HG02885 (cell line): ENCODE data around the gene CTSC.
A peak's percentile ranks its signal among the peaks of the same experiment; 100 is the strongest.

ENCODE experiments used
- ATAC-seq: cut with Tn5 transposase; IDR thresholded peaks from one replicate; pipeline ENCODE4 v1.9.1; 2021; ENCODE audit warnings: mild to moderate bottlenecking; ENCODE audit not compliant: unreplicated experiment, poor library complexity

The CTSC gene

DNA sequence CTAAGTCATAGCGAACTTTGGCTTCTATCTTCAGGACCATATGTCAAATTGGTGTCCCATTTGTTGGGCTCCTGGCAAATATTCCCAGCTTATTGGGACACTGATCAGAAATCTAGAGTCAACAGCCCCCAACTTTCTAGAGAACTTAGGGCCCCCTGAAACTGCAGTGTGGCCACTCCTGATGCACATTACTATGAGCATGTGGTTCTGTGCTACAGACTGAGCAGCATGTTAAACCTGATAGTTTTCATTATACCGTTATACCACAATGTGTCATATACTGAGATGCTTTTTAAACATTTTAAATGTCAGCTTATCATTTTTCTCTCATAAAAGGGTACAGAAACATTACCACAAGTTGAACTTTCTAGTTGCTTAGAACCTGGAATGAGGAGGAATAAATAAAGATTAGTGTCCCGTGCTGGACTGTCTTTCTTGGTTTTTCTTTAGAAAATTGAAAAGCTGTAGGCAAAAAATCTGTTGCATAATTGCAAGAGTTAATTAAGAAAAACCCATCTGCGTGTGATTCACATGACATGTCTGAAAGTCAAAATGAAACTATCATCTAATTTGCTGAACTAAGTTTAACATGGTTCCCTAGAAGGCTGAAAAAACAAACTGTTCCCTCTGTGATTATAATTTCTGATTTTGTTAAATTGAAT is 16.4 kb upstream of the CTSC start:
- ATAC-seq = peak; percentile 48

DNA sequence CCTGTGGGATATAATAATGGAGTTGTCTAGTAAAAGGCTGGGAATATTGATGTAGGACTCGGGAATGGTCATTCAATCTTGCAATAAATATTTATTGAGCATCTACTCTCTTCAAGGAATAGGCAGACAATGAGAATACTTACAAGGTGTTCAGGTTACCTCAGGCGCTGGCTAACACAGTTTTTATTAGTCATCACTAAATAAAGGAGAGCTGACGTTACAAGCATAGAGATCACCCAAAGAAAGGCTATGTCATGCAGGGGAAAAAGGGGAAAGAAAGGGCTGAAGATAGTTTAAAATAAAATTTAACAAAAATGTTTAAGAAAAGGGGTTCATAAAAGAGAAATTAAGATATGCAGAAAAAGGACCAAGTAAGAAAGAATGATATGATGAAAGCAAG is 15.8 kb upstream of the CTSC start:
- ATAC-seq = no peak

DNA sequence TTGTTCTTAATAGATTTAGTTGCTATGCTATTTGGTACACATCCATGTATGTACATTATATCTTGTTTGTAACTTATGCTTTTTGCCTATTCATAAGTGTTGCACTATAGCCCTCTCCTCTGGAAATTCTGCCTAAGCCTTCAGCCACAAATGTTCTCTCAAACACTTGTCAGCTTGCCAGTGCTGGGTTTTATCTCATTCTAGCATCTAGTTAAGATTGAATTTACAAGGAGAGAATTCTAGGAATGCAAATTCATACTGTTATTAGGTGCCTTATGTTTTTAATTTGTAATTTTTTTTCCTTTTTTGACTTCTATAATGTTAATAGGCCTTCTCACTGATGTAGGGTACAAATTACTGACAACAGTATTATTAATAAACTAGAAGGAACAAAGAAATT is 14.6 kb upstream of the CTSC start:
- no peak for ATAC-seq

DNA sequence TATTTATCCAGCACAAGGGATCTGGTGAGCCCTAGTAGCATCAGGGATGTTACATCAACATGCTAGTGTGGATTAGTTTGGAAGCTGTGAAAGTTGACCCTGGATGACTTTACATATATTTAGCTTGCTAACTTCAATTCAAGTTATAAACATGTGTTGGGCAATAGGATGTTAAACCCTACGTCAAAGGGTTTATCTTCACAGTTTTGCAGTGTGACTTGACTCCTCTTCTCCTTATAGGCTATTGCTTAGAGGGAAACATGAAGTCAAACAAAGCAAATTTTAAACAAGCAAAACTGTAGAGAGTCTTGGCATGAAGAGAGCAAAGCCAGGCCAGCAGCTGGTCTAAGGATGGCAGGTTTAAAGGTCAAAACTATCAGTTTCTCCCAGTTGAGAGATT is 11.3 kb upstream of the CTSC start:
- no peak for ATAC-seq

DNA sequence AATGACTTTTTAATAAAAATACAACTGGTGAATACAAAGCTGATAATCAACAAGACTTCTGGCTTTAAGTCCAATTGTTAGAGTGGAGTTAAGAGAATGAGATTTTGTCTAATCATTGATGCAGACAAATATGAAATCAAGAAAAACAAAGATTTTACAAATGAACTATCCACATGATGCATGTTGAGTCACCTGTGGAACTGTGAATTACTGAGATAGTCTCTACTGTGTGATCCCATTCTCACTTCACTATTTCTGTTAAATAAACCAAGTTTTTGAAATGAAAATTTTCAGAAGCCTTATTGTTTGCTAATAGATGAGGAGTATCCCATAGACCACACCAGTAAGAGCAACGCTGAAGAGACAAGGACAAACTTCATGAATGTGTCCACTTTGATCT is 8.4 kb upstream of the CTSC start:
- ATAC-seq = no peak

DNA sequence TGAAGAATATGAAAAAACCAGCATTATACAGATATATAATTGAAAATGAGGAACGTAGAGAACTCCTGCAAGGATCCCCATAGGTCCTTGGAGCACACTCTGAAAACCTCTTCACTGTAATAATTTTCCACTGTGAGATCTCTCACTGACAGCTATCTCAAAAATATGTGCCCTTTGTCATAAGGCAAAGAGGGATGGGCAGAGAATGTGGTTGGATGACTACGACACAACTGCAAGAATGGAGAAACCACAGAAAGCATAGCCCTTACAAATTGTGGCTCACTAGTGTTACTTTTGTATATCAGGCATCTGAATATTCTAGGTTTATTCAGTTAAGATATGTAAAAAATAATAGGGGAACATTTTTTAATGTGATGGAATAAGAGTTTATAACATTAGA is 7.9 kb upstream of the CTSC start:
- no peak for ATAC-seq

DNA sequence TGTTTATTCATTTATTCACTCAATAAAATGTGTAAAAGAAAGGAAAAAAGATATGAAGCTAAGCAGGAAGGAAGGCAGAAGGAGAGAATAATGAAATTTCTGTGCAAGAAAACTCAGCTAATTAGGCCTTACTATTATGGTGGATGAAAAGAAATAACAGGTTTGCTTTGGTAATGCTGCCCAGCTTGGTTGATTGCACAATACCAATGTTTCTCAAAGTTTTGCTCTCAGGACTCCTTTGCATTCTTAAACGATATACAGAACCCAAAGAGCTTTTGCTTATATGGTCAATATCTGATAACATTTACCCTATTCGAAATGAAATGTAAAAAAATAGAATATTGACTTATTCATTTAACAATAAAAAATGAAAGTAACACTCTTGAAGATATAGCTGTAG is 7.3 kb upstream of the CTSC start:
- ATAC-seq = no peak

DNA sequence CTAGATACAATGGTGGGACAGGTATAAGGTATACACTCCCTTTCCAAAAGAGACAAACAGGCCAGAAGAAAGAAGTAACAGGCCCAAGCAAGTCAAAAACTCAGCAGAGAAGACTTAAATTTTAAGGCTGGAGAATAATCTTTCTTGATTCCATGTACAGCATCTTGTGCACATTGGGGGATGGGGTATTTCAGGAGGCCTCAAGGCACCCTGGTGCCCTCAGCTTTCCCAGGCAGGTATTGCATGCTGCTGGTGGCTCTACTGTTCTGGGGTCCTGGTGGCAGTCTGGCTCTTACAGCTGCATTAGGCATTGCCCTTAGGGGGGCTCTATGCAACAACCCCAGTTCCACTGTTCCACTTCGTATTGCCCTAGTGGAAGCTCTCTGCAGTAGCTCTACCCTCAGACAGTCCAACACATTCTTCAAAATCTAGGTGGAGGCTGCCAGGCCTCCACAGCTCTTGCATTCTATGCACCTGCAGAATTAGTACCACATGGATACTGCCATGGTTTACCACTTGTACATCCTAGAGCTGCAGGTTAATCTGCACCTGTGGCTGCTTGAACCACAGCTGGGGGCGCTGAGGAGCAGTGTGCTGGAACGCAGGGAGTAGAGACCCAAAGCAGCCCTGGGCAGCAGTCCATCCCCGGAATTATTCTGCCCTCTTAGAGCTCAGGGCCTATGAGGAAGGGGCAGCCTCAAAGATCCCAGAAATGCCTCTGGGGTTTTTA is 4.2 kb upstream of the CTSC start:
- ATAC-seq = no peak

DNA sequence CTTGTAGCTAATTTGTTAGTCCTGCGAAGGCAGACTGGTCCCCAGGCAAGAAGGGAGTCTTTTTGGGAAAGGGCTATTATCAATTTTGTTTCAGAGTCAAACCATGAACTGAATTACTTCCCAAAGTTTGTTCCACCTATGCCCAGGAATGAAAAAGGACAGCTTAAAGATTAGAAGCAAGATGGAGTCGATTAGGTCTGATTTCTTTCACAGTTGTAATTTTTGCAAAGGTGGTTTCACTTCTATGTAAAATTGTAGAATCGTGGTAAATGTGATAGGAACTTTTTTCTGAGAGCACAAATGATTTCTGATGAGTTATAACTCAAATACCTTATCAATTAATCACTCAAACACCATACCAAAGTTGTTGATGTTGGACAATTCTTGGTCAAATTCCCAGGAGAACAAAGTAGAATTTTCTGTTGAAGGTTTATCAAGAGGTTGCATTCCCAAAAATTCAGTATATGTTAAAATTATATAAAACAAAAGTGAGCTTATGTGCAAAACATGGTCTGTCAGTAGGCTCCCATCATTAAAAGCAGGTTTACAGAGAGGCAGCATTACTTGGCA is 2.9 kb upstream of the CTSC start:
- no peak for ATAC-seq

DNA sequence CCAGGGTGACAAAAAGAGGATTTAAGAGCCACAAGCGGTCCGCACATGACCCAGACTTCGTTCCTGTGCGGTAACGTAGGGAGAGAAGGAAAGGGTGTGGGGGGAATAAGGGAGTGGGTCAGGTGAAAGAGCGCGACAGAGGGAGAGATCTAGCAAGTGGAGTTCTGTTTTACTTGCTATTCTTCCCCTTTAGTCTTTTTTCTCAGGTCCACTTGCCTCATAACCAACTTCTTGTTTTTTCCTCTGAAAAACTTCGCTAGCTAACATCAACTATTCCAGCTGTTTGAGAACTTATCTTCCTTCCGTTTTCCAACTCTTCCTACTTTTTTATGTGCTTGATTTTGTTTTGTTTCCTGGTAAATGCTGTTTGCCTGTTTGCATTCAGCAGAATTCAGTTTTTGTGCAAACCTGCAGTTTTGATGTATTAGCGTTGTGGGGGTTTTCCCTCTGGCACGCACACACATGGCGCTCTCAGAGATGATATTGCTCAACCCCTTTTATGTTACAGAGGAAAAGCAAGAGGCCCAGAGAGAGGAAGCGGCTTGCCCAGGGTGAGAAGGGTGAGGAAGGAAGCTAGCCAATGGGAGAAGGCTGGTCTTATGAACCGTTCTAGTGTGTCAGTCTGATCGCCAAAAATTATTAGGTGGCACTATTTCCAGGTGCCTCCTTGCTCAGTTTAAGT is 592 bp upstream of the CTSC start:
- peak; percentile 37 for ATAC-seq

DNA sequence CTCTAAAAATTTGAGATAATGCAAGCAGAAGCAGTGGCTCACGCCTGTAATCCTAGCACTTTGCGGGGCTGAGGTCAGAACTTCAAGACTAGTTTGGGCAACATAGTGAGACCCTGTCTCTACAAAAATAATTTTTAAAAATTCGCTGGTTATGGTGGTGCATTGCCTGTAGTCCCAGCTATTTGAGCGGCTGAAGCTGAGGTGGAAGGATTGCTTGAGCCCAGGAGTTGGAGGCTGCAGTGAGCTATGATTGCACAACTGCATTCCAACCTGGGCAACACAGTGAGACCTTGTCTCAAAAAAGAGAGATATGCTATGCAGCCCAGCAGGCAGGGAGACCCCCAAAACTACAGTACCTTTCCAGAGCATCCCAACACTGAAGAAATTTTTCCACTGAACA is 2.3 kb downstream of the CTSC start:
- ATAC-seq = no peak

DNA sequence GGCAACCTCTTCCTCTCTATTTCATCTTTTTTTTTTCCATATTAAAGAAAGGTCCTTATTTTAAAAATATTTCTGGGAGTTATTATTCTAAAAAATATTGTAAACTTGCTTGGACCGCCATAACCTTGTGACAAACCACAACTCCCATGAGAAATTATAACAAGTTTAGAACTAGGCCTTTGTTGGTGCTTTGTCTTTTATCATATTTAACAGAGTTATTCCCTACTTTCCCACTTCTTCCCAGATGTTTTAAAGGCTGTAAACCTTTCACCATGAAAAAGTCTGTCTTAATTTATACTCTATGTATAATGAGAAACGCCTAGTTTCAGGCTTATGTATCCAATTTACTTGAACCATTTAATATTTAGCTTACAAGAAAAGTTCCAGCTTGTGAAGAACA is 3.7 kb downstream of the CTSC start:
- ATAC-seq = no peak

DNA sequence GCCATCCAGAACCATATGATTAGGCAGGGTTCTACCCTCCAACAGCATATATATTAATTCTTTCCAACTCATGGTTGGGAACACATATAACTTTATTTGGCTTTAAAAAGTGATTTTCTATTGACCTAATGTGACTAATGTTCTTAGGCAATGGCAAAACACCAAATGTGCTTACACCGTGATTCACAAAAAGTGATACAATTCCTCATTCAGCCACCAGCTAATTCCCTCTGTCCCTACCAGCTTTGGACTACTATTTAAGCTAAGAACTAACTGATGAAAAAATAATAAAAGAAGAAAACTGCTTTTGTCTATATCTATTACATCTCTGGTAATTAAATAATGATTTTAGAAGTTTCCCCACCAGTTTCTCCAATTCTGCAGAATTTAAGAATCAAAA is 4.7 kb downstream of the CTSC start:
- no peak for ATAC-seq

DNA sequence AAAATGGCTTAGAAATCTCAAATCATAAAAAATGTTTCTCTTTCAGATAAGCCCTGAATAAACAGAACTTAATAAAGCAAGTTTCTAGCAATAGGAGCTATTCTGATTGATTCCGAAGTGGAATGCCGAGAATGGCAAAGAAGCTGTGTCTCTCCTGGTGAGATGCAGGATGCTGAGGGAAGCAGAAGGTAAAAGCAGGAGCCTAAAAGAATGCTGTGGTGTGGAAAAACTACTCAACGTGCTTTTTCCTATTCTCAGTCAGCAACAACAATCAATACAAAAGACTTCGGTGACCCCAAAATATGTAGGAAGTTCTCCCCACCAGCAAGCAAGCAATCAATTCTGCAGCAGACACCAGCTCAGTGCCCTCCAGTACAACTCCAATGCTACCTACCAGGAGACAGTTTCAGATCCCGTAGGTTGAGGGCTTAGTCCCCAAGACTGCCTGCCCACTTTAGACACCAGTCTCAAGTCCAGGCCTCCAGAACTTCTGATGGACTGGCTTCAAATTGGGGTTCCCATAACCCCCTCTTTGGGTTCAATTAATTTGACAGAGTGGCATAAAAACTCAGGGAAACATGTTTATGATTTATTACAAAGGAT is 6.6 kb downstream of the CTSC start:
- ATAC-seq = no peak

DNA sequence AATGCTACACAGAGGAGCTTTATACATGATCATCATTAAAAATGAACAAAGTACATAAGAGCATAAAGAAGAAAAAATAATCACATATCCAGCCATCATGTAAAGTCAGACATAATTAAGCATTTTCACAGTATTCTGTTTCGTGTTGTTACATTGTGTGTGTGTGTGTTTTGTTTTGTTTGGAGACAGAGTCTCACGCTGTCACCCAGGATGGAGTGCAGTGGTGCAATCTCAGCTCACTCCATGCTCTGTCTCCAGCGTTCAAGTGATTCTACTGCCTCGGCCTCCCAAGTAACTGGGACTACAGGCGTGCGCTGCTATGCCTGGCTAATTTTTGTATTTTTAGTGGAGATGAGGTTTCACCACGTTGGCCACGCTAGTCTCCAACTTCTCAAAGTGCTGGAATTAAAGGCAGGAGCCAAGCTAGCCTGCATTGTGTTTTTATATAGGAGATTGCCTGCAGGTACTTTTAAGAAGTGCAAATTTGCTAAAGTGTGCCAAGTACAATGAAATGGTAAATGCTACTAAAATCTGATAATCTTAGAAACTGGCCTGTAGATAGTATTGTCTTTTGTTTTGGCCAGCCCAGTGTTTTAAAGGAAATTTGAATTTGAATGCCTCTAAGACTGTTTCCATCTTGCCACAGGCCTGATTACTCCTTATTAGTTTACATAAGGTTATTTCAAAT is 7.8 kb downstream of the CTSC start:
- ATAC-seq = no peak

DNA sequence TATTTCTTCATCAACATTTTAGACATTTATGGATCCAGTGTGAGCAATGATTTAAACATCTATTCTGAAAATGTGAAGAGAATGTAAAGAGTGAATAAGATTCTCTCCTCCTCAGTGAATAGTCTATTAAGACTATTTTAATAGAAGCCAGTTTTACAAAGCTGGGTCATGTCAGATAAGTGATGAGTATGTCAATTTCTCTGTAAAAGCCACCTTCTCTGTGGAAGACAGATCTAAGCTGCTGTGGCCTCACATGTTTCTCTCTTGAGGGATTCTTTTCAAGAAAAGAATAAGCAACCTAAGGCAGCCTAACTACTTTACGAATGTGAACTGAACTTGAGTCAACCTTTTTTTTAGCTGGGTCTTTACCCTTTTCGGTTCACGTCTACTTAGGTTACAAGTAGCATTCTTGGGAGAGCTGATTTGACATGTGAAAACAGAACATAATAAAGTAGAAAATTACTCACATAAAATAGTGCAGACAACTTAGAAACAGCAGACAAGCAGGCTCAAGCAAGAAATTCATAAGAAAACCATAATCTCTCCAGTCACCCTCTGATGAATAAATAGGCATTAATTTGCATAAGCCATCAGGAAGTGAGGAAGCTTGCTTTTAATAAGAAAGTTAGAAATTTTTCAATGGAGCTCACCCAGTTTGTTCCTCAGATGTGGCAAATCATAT is 9.9 kb downstream of the CTSC start:
- peak; percentile 25 for ATAC-seq

DNA sequence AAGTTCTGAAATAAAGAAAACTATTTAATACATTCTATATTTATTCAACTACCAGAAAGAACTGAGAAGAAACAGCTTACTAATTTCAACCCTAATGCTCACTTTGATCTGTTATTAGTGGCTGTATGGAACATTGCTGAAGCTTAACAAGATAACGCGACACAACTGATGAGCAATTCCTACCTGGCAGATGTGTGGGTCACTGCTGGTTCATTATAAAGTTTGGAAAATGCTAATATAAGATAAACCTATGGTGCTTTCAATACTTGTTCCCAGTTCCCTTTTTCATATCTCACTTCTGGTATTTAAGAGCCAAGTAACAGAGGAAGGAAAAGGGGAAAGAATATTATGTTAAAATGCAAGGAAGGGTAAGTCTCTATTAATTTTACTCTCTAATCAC is 10.5 kb downstream of the CTSC start:
- peak; percentile 53 for ATAC-seq

DNA sequence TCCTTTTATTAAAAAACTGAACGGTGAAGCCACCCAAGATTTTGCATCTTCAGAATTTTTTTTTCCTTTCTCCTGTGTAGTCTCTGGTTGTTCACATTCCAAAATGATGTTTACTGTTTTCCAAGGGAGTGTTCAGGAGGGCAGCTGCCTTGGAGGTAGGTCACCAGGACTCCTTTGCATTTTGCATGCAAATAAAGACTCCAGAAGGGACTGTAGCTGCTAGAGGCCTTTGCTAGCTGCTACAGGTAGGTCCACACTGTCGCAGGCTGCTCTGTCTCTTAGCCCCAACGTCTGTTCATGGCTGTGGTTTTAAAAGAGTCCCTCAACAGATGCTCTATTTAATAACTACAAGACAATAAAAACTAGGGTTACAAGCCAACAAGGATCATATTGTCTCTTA is 11.4 kb downstream of the CTSC start:
- no peak for ATAC-seq

DNA sequence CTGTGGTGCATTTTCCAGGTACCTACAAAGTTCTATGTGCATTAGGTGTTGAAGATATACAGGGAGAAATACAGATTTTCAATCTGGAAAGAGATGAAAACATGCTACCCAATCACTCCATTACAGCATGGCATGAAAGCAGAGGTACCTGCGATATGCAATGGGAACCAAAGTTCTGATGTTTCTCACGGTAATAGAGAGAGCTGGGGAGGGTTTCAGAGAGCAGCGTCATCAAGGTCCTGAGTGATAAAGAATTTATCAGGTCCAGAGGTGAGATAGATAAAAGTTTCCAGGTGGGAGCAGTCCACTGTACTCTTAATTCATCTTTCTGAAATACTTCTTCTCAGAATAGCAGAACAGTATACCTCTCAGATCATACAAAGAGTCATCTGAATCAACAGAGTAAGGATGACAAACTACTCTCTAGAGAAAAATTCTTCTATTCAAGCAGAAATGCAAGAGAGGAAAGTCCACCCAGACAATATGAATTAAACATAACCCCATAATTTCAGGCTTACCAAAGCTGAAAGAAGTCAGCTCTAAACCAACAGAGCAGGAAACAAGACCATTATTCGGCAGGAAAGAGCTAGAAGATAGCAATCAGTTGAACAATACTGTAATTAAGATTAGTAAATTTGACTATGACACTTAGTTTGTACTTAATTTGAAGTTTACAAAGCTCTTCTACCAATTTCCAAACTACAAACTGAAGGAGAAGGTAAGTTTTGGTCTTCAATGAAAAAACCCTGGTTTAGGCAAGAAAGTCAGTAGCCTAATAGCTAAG is 12.8 kb downstream of the CTSC start:
- no peak for ATAC-seq
